DMS 273 treated with DMSO at 0.1 percent for 48 hours (cell line): ENCODE data around the gene TRABD2B.

ENCODE experiments used
- DNase-seq: peaks from one replicate; lab custom pipeline; 2025; lab: John Stamatoyannopoulos, UW

TRABD2B gene

DNA sequence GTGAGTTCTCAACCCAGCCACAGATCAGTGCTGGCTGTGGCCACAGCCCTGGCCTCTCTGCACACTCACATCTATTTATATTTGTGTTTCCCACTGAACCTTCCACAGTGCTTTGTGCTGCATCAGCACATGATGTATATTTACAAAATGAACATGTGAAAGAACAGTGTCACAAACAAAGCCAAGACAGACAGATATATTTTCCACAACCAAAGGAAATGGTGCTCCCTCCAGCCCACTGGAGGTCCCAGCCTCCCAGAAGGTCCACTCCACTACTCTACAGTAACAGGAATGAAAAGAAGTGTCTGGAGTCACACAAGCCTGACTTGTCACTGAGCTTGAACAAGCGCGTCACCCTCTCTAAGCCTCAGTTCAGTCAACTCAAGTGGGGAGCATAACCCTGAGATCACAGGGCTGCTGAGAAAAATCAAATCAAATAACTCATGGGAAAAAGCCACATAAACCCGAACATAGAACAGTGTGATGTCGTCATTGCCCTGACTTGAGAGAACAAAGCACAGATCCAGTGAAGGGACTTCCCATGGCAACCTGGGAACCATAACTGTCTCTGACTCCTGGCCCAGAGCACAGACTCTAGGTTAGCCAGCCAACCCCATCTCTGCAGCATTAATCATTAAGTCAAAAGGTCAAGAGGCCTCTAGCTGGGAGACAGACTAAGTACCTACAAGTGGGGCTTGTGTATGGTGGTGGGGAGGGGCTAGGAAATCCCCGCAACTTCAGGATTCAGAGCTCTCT lies 121.2 kb downstream of the TRABD2B start:
- DNase-seq = no peak

DNA sequence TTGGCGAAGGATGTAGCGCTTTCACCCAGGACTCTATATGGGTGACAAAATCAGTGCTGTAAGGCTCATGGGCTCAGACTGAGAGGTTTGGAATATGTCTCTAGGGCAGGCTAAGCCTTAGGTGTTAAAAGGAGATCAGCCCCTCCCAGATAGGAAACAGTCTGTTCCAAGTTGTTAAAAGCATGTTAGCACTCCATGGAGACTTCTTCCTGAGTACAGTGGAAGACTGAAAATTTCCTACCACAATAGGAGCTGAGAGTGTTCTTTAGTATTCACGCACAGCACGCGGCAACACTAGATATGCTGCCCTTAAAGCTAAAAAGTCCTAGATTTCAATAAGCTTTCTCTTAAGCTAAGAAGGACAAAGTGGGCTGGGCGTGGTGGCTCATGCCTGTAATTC lies 122.1 kb downstream of the TRABD2B start:
- no peak for DNase-seq

DNA sequence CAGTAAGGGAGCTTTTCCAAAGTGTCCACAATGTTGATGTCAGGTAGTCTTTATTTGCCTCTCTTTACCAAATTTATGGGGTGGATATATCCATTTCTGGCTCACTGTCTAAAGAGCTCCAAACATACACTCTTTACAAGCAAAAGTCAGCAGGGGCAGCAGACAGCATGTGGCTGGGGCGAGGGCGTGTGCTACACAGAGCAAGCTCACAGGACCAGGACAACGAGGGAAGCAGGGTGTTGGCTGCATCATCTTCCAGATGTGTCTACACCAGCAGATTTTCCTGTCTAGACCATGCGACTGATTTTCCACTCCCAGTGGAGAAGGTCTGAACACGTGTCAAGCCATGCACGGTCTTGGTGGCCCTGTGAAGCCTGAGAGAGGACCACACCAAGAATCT lies 123.8 kb downstream of the TRABD2B start:
- DNase-seq = no peak

DNA sequence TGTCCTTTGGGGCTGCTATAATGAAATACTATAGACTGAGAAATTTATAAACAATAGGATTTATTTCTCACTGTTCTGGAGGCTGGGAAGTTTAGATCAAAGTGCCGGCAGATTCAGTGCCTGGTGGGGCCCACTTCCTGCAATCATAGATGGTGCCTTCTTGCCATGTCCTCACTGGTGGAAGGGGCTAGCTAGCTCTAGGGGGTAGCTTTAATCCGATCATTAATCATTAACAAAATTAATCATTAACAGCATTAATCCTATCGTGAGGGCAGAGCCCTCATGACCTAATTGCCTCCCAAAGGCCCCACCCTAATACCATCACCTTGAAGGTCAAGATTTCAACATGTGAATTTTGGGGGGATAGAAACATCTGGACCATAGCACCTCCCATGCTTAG lies 124.3 kb downstream of the TRABD2B start:
- no peak for DNase-seq

DNA sequence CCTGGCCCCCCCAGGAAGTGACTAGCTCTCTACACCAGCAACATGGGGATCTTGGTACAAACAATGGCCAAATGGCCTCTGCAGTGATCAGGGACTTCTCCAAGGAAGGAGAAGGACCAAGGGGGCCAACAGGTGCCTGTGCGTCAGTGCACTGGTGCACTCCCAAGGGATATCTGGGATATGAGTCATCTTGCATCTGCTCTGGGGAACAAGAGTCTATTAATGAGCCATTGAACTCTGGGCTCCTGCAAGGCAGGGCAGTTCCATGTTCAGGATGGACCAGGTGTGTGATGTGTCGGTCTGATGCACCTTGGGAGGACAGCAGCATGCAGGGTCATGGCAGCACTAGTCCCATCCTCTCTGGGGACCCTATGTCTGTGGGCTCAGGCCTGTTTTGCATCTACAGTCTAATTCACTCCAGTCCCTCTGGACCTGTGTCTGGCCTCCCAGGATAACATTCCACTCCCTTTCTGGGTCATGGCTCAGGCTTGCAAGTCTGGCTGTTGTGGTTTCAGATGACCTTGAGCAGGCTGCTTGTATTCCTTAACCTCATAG lies 125.3 kb downstream of the TRABD2B start:
- no peak for DNase-seq

DNA sequence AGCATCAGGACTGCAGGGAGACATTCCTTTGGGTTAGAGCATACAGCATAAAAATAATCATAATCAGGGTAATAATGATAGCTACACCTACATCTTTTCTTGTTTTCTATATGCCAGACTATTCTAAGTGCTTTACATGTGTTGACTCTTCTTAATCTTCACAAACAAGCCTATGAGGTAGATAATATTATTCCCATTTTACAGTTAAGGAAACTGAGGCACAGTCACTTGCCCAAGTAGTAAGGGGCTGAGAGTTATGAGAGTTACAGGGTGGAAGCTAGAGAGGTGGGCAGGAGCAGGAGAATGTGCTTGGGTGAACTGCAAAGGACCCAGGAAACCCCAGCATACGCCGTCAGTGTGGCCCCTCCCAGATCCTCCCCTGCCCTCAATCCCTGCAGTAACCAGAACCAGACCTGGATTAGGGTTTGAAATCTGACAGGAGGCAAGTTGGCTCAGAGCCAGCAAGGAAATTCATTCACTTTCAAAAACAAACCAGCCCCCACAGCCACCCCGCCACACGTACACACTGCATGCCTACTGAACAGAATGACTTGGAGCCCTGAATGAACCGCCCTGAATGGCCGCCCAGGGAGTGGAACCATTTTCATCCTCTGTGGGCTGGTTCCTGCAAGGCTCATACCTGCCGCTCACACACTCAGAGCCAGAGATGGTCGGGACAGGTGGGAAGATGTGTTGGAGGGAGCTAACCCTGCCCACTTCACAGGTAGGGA lies 126.1 kb downstream of the TRABD2B start:
- DNase-seq = no peak

DNA sequence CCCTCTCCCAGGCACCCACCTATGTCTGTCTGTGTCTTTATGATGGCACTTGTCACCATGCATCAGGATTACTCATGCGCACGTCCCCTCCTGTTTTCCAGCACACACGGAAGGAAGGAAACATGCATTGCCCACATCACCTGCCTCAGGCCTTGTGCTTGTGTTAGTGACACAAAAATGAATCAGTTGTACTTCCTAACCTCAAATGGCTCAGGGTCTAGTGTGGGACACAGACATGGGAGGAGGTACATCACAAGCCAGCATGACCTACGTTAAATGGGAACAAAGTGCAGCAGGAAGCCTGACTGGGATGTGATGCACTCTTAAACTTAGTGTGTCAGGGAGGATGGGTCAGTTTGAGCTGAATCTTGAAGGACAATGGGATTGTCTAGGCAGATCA lies 126.7 kb downstream of the TRABD2B start:
- DNase-seq = no peak

DNA sequence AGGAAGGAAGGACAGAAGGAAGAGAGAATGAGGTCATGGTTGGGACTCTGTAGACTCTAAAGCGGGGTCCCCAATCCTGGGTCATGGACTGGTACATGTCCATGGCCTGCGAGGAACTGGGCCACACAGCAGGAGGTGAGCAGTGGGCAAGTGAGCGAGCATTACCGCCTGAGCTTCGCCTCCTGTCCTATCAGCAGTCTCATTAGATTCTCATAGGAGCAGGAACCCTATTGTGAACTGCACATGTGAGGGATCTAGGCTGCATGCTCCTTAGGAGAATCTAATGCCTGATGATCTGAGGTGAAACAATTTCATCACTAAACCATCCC lies 128.9 kb downstream of the TRABD2B start:
- DNase-seq = no peak

DNA sequence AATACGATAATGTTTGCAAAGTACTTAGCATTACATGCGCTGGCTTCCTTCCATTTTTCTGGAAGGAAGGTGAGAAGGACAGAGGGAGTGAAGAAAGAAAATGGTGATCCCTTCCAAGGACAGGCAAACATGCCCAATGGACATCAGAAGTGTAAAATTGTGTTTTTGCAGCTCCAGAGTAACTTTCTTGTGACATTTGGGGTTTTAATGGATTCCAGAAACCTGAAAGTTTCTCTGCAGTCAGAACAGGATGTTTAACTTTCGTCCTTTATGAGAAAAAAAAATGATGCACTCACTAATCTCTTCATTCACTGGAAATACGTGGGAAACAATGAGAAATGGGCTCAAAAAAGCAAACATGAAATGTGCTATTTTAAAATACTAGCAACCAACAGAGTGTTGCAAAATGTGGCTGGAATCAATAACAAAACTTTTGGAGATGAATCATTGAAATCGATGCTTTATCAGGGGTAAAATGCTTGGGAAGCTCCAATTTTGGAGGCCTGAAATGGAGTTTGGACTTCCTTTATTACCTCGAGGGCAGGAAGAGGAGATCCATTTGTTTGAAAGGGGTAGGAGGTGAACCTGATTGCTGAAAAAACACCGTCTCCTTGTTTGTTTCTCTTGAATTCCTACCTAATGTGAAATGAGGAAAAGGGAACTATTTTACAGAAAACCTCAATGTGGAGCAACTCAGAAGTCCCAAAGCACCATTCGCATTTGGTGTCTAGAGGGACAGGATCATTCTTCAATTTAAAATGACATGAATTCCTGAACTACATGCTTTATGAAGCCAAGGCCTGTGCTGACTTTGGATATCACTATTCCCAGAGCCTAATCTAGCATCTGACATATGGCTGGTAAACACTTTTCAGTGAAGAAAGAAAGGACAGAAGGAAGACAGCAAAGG lies 129.5 kb downstream of the TRABD2B start:
- no peak for DNase-seq

DNA sequence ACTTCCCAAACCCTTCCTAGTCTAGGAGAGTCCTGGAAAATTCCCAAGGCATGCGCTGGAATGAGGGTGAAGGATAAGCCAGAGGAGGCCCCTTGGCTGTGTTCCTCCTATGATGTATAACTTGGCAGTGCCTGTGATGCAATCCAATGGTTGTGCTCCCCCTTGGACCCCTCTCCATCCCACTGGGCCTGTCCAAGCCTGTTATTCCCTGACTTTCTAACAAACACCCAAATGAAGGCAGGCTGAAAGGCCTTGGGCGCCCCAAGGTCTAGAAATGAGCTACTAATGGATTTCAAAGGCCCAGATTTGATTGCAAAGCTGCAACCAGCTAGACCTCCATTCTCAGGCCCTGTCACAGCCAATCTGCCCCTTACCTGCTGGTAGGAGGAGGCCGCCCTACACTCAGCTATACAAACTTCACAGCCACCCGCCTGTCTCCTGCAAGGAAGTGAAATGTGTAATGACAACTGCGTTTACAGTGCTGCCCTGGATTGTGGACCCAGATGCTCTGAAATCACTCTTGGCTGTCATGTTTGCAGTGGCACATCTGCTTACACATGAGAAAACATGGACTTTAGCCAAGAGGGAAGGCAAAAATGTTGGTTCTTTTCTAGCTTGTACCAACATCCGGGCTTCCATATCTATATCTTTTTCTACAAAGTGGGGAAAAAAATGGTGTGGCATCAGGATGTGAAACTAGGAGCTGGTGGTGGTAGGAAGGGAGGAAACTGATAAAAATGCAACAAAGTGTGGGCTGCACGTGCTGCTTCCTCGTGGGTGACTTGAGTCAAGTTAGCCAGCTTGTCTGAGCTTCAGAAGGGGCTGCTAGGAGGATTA lies 130.4 kb downstream of the TRABD2B start:
- no peak for DNase-seq

DNA sequence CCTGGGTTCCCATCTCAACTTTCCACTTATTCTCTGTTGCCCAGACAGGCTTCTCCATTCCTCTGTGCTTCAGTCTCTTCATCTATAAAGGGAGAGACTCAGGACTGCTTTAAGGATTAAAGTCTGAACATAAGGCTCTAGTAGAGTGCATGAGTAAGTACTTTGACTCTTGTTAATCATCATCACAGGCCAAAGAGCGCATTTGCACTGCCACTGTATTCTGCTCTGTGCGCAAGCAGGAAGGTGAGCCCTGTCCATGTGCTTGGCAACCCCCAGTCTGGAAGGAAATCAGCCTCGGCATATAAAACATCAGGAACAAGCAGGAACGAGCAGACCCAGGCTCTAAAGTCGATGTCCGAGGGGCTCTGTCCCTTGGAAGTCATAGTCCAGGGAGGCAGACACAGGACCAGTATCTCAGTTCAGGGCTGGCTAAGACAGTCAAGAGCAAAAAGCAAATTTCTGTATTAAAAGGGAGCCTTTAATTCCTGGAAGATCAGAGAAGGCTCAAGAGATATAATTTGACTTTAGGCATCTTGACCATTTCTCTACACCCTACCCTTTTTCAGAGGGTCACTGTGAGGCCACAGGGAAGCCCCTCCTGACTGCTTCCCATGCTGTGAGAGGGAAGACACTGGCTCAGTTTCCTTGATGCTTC lies 131.2 kb downstream of the TRABD2B start:
- DNase-seq = no peak

DNA sequence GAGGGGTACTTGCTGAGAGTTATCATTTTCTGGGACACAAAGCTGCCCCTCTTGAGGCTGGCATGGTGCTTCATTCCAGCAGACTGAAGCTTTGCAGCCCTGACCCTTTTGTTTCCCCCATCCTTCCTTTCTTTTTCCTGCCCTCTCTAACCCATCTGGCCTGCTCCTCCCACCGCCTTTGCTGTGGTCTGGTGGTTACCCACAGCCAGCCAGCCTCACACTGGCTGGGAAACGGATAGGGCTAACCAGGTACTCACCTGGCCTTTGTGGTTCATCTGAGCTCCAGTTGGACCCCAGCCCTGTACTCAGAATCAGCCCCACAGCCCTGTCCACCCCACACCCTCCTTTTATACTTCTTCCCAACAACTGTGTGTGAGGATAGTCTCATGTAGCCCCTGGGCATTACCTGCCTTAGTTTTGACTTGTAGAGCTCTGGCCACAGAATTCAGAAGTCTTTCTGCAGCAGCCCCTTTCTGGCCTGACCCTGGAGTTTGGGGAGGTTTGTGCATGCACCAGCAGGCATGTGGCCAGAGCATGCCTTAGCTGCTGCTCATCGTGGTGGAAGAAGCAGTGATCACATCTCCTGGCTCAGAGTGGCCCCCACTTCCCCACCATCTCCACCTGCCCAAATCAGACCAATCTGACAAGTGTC lies 138.0 kb downstream of the TRABD2B start:
- no peak for DNase-seq

DNA sequence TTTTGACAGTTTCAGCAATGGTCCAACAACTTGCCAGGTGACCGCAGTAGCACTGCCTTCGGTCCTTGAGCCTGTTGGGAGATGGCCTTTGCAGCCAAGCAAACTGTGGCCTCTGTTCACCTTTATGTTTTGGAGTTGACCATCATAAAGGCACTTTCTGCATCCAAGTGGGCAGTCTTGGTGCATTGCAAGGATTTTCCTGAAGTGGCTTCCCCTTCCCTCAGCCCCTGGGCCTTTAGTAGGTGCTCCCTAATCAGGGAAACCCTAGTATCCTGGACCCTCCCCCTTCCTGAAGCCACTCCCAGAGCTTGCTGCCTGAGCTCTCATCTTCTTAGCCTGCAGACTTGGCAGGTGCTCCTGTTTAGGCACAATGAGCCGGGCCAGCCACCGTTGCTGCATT lies 140.2 kb downstream of the TRABD2B start:
- DNase-seq = no peak

DNA sequence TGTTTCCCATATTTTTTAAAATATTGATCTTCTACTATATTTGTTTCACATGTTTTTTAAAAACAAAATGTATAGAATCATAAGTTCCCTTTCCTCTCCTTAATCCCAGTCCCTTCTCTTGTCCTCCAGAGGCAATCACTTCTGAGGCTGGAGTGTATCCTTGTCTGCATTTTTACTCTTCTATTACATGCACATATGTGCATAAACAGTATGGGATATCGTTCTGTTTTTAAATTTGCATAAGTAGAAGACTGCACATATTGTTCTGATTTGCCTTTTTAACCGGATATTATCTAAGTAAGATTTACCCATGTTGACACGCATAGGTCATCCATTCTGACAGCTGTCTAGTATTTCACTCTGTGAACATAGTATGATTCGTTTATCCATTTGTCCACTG lies 142.0 kb downstream of the TRABD2B start:
- no peak for DNase-seq

DNA sequence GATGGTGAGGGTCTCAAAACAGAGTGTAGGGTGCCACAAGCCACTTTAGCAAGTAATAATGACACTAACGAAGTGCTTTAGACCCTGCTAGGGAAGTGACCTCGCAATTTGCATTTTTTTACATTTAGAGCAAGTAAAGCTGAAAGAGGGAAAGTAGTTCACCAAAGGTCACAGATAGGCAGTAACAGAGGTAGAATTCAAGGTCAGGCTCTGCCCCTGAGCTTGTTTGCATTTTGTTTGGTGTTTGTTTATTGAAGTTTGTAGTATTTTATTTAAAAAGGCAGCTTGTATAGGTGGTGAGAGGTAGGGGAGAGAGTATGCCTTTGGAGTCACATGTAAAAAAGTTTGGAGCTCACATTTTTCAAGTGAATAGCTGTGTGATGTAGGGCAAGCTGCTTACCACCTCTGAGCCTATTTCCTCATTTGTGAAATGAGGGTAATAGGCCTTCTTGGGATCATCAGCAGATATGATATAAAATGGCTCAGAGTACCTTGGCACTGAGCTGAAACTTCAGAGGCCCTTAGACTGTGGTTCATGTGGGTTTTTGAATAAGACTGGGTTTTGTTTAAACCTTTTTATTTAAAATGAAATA lies 142.5 kb downstream of the TRABD2B start:
- DNase-seq = no peak

DNA sequence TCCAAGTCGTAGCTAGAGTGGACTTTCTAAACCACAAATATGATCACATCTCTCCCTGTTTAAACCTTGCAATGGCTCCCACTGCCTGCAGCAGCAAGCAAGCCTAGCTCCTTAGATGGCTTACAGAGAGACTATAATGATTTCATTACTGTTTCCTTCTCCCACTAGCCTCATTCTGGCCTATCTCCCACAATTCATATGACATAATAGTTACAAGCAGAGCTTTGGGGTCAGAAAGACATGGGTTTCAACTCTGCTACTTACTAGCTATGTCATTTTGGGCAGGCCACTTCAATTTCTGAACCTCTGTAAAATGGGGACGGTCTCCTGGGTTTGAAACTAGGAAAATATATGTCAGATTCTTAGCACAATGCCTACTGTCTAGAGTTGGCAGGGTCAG lies 143.3 kb downstream of the TRABD2B start:
- no peak for DNase-seq

DNA sequence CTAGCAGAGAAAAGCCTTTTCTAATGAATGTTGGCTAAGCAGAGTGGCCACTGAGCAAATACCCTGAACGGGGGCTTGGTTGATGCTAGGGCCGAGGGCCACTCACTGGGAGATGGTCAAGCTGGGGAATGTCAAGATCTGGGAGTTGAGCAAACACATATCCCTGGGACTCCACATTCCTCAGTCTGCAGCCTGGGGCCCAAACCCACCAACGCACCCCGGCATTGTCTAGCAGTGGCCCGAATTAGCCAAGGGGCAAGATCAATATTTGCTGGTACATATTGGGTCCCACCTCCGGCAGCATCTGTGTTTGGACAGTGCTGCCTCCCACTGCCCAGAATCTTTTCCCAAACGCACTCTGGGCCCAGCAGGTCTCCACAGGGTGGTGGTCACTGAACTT lies 144.1 kb downstream of the TRABD2B start:
- no peak for DNase-seq

DNA sequence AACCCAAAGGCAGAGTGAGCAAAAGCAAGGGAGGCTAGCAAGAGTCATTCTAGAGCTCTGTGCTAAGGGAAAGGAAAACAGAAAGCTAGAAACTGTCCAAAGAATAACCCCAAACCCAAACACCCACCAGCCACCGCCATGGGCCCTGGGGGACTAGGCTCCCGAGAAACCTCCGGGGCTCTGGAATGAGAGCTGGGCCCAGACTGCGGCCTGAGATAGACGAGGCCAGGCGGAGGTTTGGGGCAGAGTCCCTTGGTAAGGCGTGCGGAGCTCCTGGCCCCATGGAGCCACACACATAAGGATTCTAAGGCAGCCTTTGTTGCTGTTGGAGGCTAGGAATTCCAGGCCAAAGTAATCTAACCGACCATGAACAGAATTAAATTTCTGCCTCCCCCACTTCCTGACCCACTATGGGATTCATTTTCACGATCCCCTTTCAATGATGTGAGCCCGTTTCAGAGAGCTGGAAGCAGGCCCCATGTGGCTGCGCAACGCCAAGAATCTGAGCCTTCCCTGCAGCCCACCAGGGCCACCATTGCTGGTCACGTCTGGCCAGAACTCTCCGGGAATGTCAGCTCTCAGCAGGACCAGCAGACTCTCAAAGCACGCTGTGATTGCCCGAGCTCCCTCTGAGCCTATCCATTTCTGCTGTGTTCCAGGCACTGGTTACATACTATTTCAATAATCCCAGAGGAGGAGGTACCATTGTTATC lies 145.0 kb downstream of the TRABD2B start:
- no peak for DNase-seq

DNA sequence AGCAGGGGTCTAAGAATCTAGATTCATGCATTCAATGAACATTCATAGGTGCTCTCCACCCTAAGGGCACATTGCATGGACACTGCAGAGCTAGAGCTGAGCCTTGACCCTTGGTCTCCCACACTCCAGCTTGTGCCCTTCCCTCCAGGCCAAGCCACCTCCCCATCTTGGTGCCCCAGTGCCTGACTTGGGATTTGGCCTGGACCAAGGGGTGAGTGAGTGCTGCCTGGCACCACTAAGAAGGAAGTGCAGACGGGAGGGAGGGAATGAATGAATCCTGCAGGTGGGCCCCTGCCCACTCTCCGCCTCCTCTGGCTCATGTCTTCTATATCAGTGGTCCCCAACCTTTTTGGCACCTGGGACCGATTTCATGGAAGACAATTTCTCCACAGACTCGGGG lies 146.7 kb downstream of the TRABD2B start:
- no peak for DNase-seq
